Measurements from ENCODE around the gene SAMHD1.
"Not testable (repeated sequence)": the region's sequence is repeated elsewhere in the genome, so short reads cannot be mapped to it uniquely, and the experiment has no call there.

The SAMHD1 gene

DNA sequence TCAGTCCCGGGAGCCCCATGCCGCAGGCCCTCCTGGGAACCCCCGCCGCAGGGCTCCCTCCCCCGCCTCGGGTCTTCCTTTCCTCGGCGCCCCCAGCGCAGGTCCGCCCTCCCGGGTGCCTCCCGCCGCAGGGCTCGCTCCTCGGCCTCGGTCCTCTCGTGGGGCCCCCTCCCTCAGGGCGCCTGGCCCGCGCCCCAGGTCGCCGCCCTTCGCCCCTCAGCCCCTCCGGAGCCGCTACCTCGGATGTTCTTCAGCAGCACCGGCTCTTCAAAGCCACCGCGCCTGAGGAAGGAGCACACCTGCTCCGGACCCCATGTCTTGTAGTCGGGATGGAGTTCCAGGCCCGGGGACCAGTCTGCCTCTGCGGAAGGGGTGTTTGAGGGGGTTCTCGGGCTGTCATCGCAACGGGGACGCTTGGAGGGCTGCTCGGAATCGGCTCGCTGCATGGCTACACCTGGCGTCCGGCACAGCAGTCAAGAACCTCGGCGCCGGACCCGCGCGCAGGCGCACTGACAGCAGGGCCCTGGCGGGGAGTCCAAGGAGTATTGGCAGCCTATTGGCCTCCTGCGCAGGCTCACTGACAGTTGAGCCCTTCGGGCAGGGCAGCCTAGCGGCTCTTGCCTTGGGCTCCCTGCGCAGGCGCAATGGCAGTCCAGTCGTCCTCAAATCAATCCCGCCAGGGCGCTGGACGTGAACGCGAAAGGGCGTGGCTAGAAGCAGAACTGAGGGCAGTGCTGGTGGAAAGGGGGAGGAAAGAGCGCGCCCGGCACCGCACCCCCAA, at the start of gene SAMHD1:
SAMHD1 (minus strand) TSS at position 511 of the 781 bp plus-strand sequence; CDS start at position 446, 65 bp downstream.
- peak; percentile 100 for DNase-seq (ENCODE audit: low spot score)

DNA sequence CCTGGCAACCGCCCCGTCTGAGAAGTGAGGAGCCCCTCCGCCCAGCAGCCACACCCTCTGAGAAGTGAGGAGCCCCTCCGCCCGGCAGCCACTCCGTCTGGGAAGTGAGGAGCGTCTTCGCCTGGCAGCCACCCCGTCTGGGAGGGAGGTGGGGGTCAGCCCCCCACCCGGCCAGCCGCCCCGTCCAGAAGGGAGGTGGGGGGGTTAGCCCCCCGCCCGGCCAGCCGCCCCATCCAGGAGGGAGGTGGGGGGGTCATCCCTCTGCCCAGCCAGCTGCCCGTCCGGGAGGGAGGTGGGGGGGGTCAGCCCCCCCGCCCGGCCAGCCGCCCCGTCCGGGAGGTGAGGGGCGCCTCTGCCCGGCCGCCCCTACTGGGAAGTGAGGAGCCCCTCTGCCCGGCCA, 48.7 kb upstream of the SAMHD1 start:
- not testable (repeated sequence) for DNase-seq (ENCODE audit: low spot score)

GRCh38 chr20:36998652-36999051, 47.1 kb upstream of the SAMHD1 start:
- no peak for DNase-seq (ENCODE audit: low spot score)

DNA sequence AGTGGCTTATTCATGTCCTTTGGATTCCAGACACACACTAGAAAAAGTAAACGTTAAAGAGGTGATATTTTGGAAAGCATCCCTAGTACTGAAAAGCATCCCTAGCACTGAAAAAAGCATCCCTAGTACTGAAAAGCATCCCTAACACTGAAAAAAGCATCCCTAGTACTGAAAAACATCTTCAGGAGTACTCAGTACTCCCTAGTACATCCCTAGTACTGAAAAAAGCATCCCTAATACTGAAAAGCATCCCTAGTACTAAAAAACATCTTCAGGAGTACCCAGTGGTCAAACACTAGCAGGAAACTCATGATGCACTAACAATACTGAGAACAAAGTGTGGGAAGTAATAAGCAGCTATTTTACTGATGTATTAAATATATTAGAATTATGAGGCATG, 45.6 kb upstream of the SAMHD1 start:
- DNase-seq (ENCODE audit: low spot score): no peak

DNA sequence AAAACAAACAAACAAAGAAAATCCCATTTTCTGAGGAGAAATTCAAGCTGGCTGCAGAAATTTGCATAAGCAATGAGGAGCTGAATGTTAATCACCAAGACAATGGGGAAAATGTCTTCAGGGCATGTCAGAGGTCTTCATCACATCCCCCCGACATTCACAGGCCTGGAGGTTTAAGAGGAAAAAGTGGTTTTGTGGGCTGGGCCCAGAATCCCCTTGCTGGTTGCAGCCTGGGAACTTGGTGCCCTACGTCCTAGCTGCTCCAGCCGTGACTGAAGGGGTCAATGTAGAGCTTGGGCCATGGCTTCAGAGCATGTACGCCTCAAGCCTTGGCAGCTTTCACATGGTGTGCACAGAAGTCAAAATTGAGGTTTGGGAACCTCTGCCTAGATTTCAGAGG, 42.7 kb upstream of the SAMHD1 start:
- not testable (repeated sequence) for DNase-seq (ENCODE audit: low spot score)

DNA sequence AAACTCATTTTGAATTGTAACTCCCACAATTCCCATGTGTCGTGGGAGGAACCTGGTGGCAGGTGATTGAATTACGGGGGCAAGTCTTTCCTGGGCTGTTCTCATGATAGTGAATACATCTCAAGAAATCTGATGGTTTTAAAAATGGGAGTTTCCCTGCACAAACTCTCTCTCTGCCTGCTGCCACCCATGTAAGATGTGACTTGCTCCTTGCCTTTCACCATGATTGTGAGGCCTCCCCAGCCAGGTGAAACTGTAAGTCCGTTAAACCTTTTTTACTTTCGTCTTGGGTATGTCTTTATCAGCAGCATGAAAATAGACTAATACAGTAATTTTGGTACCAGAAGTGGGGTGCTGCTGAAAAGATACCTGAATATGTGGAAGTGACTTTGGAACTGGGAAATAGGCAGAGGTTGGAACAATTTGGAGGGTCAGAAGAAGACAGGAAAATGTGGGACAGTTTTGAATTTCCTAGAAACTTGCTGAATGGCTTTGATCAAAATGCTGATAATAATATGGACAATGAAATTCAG, 41.4 kb upstream of the SAMHD1 start:
- no peak for DNase-seq (ENCODE audit: low spot score)

- no peak for DNase-seq (ENCODE audit: low spot score)
Measured at GRCh38 chr20:36991703-36992102, 40.2 kb upstream of the SAMHD1 start.

DNA sequence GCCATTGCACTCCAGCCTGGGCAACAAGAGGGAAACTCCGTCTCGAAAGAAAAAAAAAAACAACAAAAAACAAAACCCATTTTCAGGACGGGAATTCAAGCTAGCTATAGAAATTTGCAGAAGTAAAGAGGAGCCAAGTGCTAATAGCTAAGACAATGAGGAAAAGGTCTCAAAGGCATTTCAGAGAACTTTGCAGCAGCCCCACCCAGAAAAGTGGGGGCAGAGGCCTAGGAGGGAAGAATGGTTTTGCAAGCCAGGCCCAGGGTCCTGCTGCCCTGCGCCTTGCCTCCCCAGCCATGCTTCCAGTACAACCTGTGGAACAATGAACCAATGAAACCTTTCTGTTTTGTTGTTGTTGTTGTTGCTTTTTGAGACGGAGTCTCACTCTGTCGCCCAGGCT, 38.3 kb upstream of the SAMHD1 start:
- DNase-seq (ENCODE audit: low spot score): no peak

- no peak for DNase-seq (ENCODE audit: low spot score)
Measured at GRCh38 chr20:36988494-36988966, 37.0 kb upstream of the SAMHD1 start.

DNA sequence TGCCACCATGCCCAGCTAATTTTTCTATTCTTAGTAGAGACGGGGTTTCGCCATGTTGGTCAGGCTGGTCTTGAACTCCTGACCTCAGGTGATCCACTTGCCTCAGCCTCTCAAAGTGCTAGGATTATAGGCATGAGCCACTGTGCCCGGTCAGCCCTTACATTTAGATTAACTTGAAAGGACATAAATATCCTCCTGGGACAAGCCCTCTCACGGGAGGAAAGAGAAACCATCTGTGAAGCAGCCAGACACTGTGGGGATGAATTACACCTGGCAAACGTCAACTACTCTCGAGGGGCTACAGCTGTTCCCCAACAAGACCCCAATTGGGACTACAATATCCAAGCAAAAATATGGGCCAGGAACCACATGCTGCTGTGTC, 32.7 kb upstream of the SAMHD1 start:
- DNase-seq (ENCODE audit: low spot score): no peak

DNA sequence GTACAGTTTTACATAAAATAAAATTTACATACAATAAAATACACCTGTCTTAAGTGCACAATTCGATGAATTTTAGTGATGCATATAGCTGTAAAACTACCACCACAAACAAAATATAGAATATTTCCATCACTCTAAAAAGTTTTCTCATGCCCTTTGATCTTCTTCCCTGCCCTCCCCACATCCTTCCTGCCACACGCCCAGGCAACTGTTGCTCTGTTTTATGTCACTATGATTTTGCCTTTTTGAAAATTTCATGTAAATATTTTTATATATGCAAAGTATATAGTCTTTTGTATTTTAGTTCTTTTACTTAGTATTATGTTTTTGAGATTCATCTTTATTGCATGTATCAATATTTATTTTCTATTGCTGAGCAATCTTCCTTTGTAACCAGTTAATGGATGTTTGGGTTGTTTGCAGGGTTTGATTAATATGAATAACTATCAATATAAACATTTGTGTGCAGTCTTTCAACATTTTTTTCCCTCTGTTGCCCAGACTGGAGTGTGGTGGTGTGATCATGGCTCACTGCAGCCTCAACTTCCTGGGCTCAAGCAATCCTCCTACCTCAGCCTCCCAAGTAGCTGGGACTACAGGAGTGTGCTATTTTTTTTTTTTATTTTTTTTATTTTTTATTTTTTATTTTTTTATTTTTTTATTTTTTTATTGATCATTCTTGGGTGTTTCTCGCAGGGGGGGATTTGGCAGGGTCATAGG, 23.8 kb upstream of the SAMHD1 start:
- DNase-seq (ENCODE audit: low spot score): no peak

DNA sequence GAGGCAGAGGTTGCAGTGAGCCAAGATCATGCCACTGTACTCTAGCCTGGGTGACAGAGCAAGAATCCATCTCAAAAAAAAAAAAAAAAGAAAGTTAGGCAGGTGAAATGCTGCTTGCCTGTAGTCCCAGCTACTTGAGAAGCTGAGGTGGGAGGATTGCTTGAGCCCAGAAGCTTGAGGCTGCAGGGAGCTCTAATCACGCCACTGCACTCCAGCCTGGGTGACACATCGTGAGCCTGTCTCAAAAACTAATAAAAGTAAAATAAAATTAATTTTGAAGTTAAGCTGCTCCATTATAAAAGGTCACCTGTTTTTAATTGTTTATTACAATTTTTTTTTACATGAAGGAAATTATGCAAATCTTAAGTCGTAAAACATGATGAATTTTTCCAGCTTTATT, 23.2 kb upstream of the SAMHD1 start:
- no peak for DNase-seq (ENCODE audit: low spot score)

- no peak for DNase-seq (ENCODE audit: low spot score)
Measured at GRCh38 chr20:36971103-36971502, 19.6 kb upstream of the SAMHD1 start.

GRCh38 chr20:36969478-36970186, 18.1 kb upstream of the SAMHD1 start:
- DNase-seq (ENCODE audit: low spot score): no peak

GRCh38 chr20:36969051-36969450, 17.5 kb upstream of the SAMHD1 start:
- DNase-seq (ENCODE audit: low spot score): no peak

DNA sequence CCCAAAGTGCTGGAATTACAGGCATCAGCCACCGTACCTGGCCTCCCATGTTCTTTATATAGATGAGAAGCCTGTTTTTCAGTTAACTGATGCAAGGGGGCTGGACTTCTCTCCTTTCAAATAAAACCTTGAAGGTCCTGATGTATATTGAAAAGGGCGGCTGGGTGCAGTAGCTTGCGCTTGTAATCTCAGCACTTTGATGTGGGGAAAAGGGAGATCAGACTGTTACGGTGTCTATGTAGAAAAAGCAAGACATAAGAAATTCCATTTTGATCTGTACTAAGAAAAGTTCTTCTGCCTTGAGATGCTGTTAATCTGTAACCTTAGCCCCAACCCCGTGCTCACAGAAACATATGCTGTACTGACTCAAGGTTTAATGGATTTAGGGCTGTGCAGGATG, 16.1 kb upstream of the SAMHD1 start:
- DNase-seq (ENCODE audit: low spot score): no peak

GRCh38 chr20:36966965-36967364, 15.5 kb upstream of the SAMHD1 start:
- DNase-seq (ENCODE audit: low spot score): not testable (repeated sequence)

- not testable (repeated sequence) for DNase-seq (ENCODE audit: low spot score)
Measured at GRCh38 chr20:36962354-36962941, 10.9 kb upstream of the SAMHD1 start.

GRCh38 chr20:36959242-36959641, 7.7 kb upstream of the SAMHD1 start:
- no peak for DNase-seq (ENCODE audit: low spot score)

DNA sequence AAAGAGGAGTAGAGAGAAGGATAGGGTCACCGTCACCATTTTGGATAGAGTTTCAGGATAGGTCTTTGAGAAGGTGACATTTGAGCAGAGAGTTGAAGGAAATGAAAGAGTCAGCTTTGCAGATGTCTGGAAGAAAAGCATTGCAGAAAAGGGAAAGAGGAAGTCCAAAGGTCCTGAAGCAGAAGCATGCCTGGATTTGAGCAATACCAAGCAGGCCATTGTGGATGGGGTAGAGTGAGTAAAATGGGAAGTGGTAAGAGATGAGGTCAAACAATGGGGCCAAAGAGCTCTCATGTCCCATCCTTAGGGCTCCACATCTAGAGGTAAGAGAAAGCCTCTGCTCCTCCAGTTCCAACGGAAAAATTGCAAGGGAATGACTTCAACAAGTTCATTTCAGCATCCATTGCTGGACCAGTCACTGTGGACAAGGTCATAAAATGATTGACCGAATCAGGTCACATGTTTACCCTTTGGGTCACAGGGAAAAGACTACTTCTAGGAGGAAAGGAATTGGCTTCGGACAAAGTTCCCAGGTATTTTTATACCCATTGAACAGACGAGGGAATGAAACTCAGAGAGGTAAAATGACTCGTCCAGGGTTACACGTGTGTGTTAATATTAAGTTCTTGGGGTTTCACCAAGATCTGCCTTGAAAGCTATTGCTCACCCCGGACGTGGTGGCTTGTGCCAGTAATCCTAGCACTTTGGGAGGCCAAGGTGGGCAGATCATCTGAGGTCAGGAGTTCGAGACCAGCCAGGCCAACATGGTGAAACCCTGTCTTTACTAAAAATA, 6.6 kb upstream of the SAMHD1 start:
- DNase-seq (ENCODE audit: low spot score): no peak

GRCh38 chr20:36956674-36957073, 5.2 kb upstream of the SAMHD1 start:
- DNase-seq (ENCODE audit: low spot score): no peak

Measured in AG20443 (cell line).